Body of pancreas (tissue), 4 donors: ENCODE data around the gene WDR19. TPM values are rescaled to one million over a fixed set of nuclear protein-coding genes. Genes with fewer than 3 reads are reported as not detected.

ENCODE experiments used
- ATAC-seq: fragments of 150-250 bp; one replicate; pipeline ENCODE4 v1.9.1; 2016
- DNase-seq, 4 donors: peaks; one replicate each; pipeline ENCODE4 v3.0.0-alpha.2; 2019
- H3K27ac ChIP-seq, 4 donors: fragments of 200-600 bp; sonication (generic); 1 replicate in 3 of 4; 2 replicates in 1 of 4; pipeline versions ENCODE4 v1.5.1 to v1.6.1; 2016 to 2019; ENCODE audit warnings: mild to moderate bottlenecking in 1 of 4, mixed read lengths in 1 of 4, moderate library complexity in 1 of 4
- H3K27me3 ChIP-seq, 2 donors: fragments of 200-600 bp; sonication (generic); one replicate each; pipeline ENCODE4 v1.6.0; 2016; ENCODE audit warnings: mild to moderate bottlenecking in 1 of 2
- H3K36me3 ChIP-seq, 2 donors: fragments of 200-600 bp; sonication (generic); replicated peaks in 1 of 2; 2 replicates each; pipeline ENCODE4 v1.5.1; 2016; ENCODE audit warnings: low read depth in 2 of 2; ENCODE audit not compliant: insufficient read depth in 1 of 2
- H3K4me1 ChIP-seq: fragments of 200-600 bp; sonication (generic); one replicate; pipeline ENCODE4 v1.6.0; 2016
- H3K4me3 ChIP-seq, 2 donors: fragments of 200-600 bp; sonication (generic); 1 replicate in 1 of 2; 2 replicates in 1 of 2; pipeline ENCODE4 v1.5.1; 2016 to 2019
- H3K9me3 ChIP-seq, 3 donors: fragments of 200-600 bp; sonication (generic); 1 replicate in 2 of 3; 2 replicates in 1 of 3; pipeline ENCODE4 v1.5.1; 2016
- POLR2A ChIP-seq, 3 donors: fragments of 450-650 bp; IDR thresholded peaks; one replicate each; pipeline ENCODE4 v1.6.1; 2016; ENCODE audit warnings: antibody characterized with exemption in 3 of 3, mild to moderate bottlenecking in 2 of 3
- WGBS, 2 donors: methylation state at CpG; one replicate each; pipeline ENCODE4 v1.1.5; 2017; 5-methylcytosine and 5-hydroxymethylcytosine counted together
- intact Hi-C: fragments of 100-400 bp; cut with DNase I; formaldehyde crosslinking; loops from one replicate; pipeline ENCODE4 v1.15.1; 2023
- total RNA-seq, 2 donors: library from RNA; depleted of rRNA; stranded (reverse); fragments of >200 nt; gene quantifications; one replicate each; pipeline ENCODE4 v1.1.0, GENCODE V29; 2016
- TF ChIP-seq, protein P1 (sequence below), 7 experiments: fragments of 450-650 bp in 4 of 7; fragments of 200-600 bp in 3 of 7; sonication (generic) in 3 of 7; IDR thresholded peaks; one replicate each; pipeline ENCODE4 v1.5.1; 2016 to 2019; ENCODE audit warnings: antibody characterized with exemption in 7 of 7

Gene WDR19
- total RNA-seq, 2 donors from 2014 or later: 32.9 to 84.0 TPM

DNA sequence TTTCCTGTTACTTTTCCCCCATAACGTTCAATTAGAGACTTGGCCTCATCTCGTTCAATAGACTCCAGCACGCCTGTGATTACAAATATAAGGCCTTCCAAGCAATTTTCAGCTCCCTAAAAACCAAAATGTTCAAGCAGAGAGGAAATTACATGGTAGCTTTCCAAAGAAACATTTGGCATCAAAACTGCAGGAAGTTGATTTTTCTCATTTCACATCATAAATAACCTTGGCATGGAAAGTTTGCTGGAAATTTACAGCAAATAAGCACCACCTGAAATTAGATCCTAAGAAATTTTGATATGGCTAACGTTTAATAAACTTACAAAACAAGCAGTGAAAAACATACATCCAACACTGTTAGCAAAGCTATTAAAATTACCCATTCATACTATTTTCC, 130.5 kb downstream of the WDR19 start:
- no peak overlapping the region for H3K4me3 ChIP-seq
- H3K27ac ChIP-seq: peak overlapping the region in 1 of 4 donors; percentile 24
- H3K27me3 ChIP-seq: no peaks in the 10 kb centered on the region
- ATAC-seq (no peak), DNase-seq (no peak)
- peaks cover 12% of the 10 kb centered on the region for H3K4me1 ChIP-seq
- no peaks in the 10 kb centered on the region for H3K9me3 ChIP-seq
- H3K36me3 ChIP-seq: peaks cover 0 to 22% of the 10 kb centered on the region in 2 donors
- TF ChIP-seq POLR2A (IDR thresholded peaks at IDR 0.05): no peak
- TF ChIP-seq, protein P1, sequence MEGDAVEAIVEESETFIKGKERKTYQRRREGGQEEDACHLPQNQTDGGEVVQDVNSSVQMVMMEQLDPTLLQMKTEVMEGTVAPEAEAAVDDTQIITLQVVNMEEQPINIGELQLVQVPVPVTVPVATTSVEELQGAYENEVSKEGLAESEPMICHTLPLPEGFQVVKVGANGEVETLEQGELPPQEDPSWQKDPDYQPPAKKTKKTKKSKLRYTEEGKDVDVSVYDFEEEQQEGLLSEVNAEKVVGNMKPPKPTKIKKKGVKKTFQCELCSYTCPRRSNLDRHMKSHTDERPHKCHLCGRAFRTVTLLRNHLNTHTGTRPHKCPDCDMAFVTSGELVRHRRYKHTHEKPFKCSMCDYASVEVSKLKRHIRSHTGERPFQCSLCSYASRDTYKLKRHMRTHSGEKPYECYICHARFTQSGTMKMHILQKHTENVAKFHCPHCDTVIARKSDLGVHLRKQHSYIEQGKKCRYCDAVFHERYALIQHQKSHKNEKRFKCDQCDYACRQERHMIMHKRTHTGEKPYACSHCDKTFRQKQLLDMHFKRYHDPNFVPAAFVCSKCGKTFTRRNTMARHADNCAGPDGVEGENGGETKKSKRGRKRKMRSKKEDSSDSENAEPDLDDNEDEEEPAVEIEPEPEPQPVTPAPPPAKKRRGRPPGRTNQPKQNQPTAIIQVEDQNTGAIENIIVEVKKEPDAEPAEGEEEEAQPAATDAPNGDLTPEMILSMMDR (IDR thresholded peaks at IDR 0.05): no peak
- WGBS, 2 donors: 41% methylated on average over 4 of the region's 4 CpGs
- intact Hi-C loops: no loop called here

DNA sequence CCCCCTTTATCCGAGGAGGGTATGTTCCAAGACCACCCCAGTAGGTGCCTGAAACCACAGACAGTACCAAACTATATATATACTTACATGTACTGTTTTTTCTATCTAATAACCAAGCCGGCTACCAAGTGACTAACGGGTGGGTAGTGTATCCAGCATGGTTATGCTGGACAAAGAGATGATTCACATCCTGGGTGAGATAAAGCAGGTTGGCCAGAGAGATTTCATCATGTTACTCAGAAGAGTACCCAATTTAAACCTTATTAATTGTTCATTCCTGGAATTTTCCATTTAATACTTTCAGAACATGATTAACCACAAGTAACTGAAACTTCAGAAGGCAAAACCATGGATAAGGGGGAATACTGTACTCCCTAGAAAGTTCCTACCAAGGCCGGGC, 137.3 kb downstream of the WDR19 start:
- H3K9me3 ChIP-seq: no peaks in the 10 kb centered on the region
- peaks cover 10% of the 10 kb centered on the region for H3K4me1 ChIP-seq
- DNase-seq (no peak), ATAC-seq (no peak)
- H3K27ac ChIP-seq: no peak overlapping the region
- H3K36me3 ChIP-seq: peaks cover 0 to 9% of the 10 kb centered on the region in 2 donors
- intact Hi-C loops: no loop called here
- H3K4me3 ChIP-seq: no peak overlapping the region
- TF ChIP-seq POLR2A (IDR thresholded peaks at IDR 0.05): no peak
- TF ChIP-seq, protein P1 (IDR thresholded peaks at IDR 0.05): no peak
- H3K27me3 ChIP-seq: no peaks in the 10 kb centered on the region
- WGBS, 2 donors: 93% methylated on average over 4 of the region's 4 CpGs

DNA sequence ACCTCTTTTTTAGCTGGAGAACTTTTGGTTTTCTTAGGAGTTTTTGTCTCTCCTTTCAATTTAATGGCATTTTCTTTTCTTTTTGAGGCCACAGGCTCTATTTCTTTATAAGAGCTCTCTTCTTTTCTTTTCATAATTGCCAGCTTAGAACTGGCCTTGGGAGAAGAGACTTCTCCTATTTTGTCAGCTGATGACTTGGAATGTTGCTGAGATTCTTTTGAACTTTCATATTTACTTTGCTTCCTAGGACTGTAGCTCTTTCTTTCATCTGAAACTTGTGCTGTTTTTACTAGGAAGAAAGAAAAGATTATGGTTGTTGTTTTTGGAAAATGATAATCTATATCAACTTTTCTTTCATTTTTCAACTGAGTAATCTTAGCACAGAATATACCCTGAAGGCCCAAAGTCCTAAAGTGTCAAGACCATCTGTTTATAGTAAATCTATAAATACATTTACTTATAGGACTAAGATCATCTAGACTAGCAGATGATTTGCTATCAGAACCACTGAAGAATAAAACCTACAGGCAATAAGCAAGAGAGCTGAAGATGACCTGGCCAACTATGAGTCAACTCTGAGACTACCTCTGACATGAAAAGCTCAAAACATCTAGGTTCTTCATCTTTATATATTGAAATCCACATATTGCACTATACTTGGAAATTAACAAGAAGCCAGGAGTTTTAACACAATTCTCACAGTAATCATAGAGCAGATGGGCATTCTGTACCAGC, 138.2 kb downstream of the WDR19 start:
- H3K9me3 ChIP-seq: no peaks in the 10 kb centered on the region
- peaks cover 16% of the 10 kb centered on the region for H3K4me1 ChIP-seq
- H3K36me3 ChIP-seq: peaks cover 0 to 8% of the 10 kb centered on the region in 2 donors
- DNase-seq: no peak
- intact Hi-C loops: no loop called here
- no peak overlapping the region for H3K27ac ChIP-seq
- no peaks in the 10 kb centered on the region for H3K27me3 ChIP-seq
- ATAC-seq: no peak
- H3K4me3 ChIP-seq: no peak overlapping the region
- TF ChIP-seq, protein P1 (IDR thresholded peaks at IDR 0.05): no peak
- TF ChIP-seq POLR2A (IDR thresholded peaks at IDR 0.05): no peak

DNA sequence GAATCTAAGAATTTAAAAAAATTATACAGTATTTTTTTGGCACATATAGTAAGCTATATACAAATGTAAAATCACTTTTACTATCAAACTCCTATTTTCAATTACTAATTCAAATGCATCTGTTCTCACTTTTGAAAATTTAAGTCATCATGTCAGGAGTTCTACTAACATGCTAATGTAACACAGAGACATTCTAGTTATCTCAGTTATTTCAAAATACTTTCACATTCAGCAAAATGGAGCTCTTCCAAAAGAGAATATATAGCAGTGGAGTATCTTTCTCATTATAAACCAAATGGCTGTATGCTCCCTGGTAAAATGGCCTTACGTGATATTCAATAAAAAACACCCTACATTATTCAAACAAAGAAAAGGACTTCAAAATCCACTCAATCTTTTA, 141.5 kb downstream of the WDR19 start:
- no peaks in the 10 kb centered on the region for H3K9me3 ChIP-seq
- peaks cover 23% of the 10 kb centered on the region for H3K4me1 ChIP-seq
- ATAC-seq (no peak), DNase-seq (no peak)
- 78 to 100% methylated on average over 1 of the region's 1 CpG for WGBS, 2 donors
- intact Hi-C loops: no loop called here
- no peak overlapping the region for H3K4me3 ChIP-seq
- peaks cover 0 to 2% of the 10 kb centered on the region in 2 donors for H3K36me3 ChIP-seq
- H3K27me3 ChIP-seq: no peaks in the 10 kb centered on the region
- no peak for TF ChIP-seq POLR2A (IDR thresholded peaks at IDR 0.05)
- TF ChIP-seq, protein P1 (IDR thresholded peaks at IDR 0.05): no peak
- peak overlapping the region in 1 of 4 donors; percentile 16 for H3K27ac ChIP-seq

DNA sequence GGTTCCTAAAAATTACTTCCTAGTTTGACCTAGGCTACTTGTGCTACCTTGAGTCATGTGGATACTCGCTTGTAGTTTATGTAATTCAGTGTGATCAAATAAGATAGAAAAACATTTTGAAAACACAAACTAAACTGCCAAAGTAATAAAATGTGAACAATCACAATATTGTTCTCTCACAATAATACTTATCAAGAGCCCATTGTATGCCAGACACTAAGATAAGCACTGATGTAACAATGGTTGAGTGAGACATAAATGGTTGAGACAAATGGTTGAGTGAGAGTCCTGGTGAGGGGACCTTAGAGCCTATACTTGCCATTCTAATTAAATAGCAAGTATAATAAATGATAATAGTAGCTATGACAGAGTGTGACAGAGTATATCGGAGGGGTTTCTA, 142.1 kb downstream of the WDR19 start:
- WGBS, 2 donors: 74 to 84% methylated on average over 2 of the region's 2 CpGs
- intact Hi-C loops: no loop called here
- H3K4me1 ChIP-seq: peaks cover 23% of the 10 kb centered on the region
- peaks cover 0 to 2% of the 10 kb centered on the region in 2 donors for H3K36me3 ChIP-seq
- H3K4me3 ChIP-seq: no peak overlapping the region
- DNase-seq: no peak
- TF ChIP-seq POLR2A (IDR thresholded peaks at IDR 0.05): no peak
- no peaks in the 10 kb centered on the region for H3K9me3 ChIP-seq
- H3K27me3 ChIP-seq: no peaks in the 10 kb centered on the region
- no peak for ATAC-seq
- peak overlapping the region in 1 of 4 donors; percentile 16 for H3K27ac ChIP-seq
